ENCODE results near the gene SMIM29.

SMIM29 gene

DNA sequence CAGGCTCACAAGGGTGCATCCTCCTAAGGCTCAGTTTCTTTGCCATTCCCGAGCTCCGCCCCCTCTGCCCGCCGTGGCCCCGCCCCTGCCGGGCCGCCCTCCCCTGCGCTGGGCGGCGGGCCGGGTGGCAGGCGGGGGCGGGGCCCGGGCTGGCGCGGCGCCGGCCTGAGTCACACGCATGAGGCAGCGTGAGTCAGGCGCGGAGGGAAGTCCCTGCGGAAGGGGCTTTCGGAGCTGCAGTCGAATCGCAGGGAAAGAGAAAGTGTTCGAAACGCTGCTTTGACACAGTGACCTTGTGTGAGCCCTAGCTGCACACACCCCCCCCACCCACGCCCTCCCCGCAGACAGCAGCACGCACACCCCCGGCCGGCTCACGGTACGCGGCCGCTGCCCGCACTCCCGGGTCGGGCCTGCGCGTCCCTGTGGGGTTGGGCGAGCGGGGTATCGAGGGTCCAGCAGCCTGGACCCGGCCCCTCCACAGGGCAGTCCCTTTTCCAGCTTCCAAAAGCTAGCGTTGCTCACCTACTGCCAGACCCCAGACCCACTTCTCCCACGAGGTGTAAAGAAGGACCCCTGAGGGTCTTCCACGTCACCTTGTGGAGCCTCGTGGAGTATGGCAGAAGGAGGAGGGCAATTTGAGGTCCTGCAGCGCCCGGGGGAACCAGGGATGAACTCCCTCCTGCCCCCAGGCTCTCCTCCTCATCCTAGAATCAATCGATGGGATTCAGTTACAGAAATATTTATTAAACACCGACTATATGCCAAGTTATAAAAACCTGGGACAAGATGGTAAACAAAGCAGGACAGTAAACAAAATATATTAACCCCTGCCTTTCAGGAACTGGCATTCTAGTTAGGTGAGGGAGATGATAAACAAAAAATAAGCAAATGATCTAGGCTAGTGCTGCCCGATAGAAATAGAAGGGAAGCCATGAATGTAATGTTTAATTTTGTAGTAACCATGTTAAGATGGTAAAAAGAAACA, 24.6 kb downstream of the SMIM29 start:
- peak; percentile 91 for DNase-seq

DNA sequence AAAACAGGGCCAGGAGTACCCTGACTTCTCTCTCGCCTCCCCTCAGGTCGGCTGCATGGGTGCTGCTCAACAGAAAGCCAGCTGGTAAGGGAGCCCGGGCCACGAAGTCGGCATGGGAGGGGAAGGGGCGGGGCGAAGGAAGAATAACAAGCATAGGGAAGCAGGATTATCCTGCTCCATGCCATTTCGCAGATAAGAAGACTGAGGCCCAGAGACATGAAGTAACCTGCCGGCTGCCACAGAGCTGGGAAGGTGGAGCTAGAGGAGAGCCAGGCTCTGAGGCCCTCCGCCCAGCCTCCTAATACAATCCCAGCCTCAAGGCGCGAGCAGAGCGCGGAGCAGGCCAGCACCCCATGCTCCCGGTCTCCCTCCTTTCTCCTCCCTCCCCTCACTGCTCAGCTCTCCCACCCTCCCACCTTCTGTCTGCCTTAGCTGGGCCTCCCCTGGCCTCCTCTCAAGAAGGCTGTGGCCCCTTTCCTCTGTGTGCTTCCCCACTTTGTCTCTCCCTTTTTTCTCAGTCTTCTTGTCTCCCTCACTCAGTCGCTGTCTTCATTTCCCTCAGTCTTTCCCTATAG, 25.3 kb downstream of the SMIM29 start:
- no peak for DNase-seq

DNA sequence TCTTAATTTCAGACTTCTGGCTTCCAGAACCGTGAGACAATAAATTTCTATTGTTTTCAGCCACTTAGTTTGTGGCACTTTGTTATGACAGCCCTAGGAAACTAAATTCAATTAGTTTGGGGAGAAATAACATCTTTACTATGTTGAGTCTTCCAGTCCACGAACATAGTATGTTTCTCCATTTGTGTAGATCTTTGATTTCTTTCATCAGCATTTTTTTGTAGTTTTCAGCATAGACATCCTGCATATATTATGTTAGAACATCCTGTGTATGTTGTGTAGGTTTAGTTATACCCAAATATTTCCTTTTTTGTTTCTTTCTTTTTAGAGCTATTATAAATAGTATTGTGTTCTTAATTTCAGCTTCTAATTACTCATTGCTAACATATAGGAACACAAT, 30.1 kb downstream of the SMIM29 start:
- no peak for DNase-seq

DNA sequence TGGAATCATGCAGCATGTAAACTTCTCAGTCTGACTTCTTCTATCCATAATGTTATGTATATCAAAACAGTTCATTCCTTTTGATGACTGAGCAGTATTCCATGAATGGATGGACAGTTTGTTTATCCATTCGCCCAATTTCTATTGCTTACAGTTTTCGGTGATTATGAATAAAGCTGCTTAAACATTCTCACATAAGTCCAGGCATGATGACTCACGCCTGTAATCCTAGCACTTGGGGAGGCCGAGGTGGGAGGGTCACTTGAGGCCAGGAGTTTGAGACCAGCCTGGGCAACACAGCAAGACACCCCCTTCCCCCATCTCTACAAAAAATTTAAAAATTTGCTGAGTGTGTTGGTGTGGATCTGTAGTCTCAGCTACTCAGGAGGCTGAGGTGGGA, 35.0 kb downstream of the SMIM29 start:
- DNase-seq: no peak

DNA sequence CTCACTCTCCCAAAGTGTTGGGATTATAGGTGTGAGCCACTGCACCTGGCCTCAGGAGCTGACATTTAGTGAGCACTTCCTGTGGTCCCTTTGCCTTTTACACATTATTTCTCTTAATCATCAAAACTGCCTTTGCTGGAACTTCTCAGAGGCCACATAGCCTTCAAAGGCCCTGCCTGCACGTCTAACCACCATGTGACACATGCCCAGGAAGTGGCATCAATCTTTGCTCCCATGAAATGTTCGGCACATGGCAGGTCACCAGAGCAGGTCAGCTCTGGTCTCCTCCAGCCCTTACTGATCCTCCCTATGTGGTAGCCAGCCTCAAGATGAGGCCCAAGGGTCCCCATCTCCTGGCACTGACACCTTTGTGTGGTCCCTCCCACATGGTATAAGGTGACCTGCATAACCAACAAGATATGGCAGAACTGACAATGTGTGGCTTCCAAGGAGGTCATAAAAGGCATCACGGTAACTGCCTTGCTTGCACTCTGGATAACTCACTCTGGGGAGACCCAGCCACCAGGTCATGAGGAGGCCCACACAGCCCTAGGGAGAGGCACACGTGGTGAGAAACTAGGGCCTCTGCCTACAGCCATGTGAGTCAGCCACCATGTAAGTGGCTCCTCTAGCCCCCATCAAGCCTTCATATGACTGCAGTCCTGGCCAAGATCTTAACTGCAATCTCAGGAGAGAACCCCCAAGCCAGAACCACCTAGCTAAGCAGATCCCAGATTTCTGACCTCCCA, 40.9 kb downstream of the SMIM29 start:
- no peak for DNase-seq

DNA sequence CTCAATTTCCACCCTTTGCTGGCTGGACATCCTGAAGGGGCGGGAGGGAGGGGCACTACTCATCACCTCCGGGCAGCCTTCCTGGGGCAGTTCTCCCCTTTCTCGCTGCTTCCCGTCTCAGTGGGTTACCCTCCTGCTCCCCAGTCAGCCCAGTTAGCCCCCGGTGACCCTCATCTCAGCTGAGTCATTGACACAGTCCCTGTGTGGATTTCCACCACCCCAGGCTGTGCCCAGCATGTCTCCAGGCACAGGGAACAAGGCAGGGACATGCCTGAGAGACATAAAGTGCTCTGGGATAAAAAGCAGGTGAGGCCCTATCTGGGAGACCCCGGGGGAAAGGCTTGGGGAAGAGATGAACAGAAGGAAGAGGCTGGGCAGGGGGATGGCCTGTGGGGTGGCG, 42.1 kb downstream of the SMIM29 start:
- no peak for DNase-seq

DNA sequence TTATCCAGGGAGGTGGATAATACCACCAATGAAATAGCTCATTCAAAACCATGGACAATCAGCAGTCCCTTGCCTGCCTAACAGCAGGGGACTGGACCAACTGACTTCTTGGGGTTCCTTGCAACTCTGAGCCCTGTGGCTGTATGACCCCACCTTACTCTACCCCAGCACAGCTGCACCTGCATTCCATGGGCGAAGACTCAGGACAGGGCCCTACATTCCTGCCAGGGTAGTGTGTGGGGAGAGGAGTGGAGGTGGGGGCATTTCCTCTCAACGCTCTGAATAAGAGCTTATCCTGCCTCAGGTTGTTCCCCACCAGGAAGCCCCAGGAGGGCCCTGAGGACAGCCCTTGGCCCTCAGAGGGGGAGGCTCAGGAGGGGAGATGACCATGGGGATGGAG, 42.9 kb downstream of the SMIM29 start:
- DNase-seq: no peak

DNA sequence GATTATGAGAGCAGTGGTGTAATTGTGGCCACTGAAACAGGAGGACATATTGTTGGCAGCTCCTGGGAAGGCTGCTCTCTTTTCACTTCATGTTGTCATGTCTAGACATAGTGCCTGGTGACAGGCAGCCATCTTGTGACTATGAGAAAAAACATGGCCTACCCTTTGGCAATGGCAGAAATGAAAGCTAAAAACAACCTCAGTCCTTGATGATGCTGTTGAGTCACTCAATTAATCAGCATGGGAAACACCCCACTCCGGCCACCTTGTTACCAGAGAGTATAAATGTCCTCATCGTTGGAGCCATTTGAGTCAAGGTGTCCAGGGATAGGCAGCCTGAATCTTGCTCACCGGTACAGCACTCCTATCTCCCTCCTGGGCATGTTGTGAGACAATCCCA, 43.3 kb downstream of the SMIM29 start:
- DNase-seq: no peak

DNA sequence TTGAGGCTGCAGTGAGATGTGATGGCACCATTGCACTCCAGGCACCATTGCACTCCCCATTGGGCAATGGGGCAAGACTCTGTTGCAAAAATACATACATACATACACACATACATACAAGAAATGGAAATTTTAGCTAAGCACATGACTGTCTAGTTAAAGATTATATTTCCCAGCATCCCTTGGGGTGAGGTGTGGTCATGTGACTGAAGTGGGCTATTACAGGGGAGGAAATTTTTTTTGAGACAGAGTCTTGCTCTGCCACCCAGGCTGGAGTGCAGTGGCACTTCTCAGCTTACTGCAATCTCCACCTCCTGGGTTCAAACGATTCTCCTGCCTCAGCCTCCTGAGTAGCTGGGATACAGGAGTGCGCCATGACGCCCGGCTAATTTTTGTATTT, 44.1 kb downstream of the SMIM29 start:
- DNase-seq: no peak

DNA sequence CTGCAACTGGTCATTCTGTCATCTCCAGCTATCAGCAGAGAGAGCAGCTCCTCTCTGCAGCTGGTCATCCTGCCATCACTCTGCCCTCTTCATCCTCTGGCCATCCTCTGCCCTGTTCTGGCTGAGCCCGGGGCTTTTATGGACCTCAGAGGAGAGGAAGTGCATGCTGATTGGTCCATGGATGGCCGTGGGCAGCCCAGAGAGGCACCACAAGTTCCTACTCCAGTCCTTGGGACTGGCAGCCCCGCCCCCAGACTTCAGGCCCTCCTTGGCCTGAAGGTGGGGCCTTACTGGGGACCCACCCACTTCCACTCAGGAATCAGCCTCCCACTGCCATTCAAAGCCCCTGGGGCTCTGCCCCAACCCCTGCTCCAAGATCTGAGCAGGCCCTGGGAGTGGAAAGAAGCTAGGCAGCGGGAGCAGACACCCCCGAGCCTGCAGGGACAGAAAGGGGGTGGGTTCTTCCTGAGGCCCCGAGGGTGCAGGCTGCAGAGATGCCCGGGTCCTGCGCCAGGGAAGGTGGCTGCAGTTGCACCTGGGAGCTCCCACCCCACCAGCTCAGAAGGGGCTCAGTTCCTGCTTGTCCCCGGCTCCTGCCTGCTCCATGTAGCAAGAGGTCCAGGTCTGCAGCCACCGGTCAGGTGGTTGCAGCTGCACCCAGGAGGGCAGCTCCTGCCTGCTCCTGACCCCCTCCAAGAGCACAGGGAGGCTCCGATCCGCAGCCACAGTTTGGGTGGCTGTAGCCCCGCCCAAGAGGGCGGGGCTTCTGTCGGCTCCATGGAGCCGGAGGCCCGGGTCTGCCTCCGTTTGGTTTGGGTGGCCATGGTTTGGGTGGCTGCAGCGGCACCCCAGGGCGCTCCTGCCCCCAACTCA, 46.2 kb downstream of the SMIM29 start:
- no peak for DNase-seq

DNA sequence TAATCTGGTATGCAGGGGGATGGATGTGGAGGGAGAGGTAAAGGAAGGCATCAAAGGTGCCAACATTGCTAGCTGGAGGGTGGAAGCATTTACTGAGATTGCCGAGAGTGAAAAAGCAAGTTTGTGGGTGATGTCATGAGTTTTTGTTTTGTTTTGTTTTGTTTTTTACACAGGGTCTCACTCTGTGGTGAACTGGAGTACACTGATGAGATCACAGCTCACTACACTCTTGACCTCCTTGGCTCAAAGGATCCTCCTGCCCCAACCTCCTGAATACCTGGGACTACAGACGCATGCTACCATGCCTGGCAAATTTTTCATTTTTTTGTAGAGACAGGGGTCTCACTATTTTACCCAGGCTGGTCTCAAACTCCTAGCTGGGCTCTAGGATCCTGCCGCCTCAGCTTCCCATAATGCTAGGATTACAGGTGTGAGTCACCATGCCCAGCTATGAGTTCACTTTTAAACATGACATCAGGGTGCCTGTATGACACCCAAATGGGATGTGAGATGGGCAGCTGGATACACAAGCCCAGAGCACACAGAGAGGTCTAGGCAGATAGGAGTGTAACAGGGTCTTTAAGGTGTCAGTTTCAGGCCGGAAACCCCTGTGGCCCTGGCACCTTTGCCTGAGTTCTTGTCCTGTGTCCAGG, 47.2 kb downstream of the SMIM29 start:
- no peak for DNase-seq

DNA sequence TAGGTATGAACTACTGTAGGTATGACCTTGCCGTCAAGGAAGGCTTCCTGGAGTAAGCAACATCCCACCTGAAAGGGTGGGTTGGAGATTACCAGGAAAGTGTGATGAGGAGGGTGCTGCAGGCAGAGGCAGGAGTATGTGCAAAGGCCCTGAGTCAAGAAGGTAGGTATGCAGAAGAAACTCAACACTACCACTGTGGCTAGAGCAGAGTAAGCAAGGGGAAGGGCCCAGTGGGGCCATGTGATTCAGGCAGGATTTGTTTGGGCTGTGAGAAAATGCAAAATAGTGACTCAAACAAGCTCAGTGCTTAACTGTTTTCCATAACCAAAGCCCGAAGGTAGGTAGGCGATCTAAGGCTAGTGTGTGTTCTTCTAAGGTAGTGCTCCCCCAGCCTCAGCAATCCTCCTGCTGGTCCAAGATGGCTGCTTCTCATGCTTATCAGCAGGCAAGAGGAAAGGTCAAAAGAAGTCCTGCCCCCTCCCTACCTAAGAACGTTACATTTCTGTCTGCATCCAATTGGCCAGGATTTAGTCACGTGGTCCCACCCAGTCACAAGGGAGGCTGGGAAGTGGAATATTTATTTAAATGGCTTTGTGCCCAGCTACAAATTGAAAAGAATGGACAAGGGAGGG, 48.4 kb downstream of the SMIM29 start:
- no peak for DNase-seq

DNA sequence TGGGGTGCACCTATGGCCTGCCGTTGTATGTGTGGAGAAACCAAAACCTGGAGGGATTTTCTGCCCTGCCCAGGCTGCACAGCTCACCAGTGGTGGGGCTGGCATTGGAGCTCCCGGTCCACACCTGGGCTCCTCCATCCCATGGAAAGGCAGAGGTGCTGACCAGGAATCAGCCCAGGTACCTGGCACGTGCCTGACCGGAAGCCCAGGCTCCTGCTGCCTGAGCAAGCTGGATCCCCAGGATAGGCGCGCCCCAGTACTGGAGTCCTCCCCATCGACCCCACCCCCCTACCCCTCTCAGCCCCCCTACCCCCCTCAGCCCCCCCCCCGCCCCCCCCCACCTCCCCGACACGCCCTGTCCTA, 52.0 kb downstream of the SMIM29 start:
- no peak for DNase-seq

All from activated gamma-delta T cell treated with Interleukin-2 at 50 U/mL for 16 hours (primary cell).